GM11168 (cell line): ENCODE measurements around the gene GPR3.

Source experiments
- in situ Hi-C: fragments of 300-500 bp; cut with MboI; formaldehyde crosslinking; loops from one replicate; pipeline ENCODE4 v1.12.0; 2022; ENCODE audit warnings: low sequenced_read_pairs; ENCODE audit not compliant: unreplicated experiment

Gene GPR3, protein sequence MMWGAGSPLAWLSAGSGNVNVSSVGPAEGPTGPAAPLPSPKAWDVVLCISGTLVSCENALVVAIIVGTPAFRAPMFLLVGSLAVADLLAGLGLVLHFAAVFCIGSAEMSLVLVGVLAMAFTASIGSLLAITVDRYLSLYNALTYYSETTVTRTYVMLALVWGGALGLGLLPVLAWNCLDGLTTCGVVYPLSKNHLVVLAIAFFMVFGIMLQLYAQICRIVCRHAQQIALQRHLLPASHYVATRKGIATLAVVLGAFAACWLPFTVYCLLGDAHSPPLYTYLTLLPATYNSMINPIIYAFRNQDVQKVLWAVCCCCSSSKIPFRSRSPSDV

DNA sequence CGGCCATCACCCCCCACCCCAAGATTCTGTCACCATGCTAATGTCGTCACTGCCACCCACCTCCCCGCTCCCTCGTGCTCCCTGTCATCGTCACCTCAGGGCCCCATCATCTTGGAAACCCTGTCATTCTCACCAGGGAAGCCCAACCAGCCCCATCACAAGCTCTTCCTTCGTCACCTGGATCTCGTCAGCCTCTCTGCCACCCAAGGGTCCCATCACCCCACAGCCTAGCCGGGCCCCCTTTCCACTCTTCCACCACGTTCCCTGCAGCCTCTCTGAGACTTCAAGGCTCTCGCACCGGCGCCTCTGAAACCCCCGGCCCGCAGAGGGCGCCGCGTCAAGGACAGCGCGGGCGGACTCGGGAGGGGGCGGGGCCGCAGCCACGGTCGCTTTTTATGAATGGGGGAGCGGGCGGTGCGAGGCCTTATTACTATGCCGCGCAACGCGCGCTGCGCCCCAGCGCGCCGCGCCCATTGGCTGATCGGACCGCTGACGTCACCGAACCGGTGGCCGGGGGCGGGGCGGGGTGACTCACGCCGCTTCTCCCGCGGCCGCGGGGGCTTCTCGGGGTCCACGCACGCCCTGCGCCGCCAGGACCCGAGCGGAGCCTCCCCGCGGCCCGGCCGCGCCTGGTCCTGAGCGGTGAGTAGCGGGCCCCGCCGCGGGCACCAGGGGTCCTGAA, at the start of gene GPR3:
Gene GPR3, plus strand, starts transcription at position 527 of the 682 bp plus-strand sequence. CDS start 1,177 bp downstream, outside the sequence.
- in situ Hi-C loops, result loop anchor here (10.0 kb wide), 1 partner anchor 213 kb away; the partner anchor contains the start of gene AHDC1

DNA sequence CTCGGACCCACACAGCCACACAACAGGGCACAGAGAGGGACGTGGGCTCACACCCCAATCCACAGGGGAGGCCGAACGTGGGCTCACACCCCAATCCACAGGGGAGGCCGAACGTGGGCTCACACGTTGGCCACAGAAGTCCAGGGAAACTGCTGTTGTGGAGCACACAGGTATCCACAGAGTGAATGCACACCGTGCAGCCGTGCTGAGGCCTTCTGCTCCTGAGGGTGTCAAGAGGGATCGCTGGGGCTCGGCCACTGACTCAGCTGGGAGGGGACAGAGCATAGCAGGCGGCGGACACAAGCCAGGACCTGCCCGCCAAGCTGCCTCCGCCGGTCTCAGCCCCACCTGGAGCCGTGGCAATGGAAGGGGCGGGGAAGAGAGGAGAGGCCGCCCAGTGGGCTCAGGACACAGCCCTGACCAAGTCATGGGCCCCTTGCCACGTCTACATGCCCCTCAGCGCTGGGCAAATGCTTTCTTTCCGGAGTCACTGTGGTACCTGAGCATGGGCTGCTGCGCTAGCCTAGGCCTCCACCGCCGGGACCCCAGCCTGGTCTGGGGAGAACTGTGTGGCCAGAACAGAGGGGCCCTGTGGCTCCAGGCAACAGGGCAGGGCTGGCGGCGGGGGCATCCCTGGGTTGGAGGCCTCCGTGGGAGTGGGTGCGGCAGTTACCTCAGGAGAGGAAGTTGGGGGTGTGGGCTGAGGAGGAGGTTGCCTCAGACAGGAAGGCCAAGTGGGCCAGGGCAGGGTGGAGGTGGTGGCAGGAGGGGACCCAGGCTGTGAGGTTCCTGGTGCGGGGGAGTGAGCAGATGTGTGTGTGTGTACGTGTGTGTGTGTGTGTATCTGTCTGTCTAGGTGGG, 49.4 kb upstream of the GPR3 start:
- in situ Hi-C loops, result no loop called here

DNA sequence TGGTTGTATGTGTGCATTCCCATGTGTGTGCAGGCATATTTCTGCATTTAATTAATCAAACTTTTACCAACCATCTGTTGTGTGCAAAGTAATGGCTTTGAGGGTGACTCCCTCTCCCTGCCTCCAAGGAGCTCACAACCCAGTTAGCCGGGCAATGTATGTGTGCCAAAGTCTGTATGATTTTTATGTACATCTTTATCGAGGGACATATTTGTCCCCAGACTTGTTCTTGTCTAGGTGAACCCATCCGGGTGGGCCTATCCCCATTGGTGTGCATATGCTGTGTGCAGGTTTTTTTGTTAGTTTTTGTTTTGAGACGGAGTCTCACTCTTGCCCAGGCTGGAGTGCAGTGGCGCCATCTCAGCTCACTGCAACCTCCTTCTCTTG, 48.8 kb upstream of the GPR3 start:
- in situ Hi-C loops, result no loop called here

DNA sequence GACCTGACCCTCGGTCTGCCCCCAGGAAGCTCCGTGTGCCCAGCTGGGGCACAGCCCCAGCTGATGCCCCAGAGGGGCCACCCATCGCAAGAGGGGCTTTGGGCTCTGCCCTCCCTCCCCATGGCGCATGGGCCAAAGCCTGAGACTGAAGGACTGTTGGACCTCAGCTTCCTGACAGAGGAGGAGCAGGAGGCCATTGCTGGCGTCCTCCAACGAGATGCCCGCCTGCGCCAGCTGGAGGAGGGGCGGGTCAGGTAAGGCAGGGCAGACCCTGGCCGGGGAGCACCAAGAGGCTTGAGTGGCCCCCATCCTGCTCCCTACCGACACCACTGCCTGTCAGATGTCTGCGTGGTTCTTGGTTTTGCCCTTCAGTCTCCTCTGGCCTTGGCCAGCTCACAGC, 47.1 kb upstream of the GPR3 start:
- in situ Hi-C loops, result no loop called here

DNA sequence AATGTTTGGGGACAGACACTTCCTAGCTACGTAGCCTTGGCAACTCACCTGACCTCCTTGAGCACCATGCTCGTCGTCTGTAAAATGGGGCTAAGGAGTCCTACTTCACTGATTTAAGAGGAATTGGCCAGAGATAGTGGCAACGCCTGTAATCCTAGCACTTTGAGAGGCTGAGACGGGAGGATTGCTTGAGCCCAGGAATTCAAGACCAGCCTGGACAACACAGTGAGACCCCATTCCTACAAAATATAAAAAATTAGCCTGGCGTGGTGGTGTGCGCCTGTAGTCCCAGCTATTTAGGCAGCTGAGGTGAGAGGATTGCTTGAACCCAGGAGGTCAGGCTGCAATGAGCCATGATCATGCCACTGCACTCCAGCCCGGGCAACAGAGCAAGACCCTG, 46.1 kb upstream of the GPR3 start:
- in situ Hi-C loops, result no loop called here

DNA sequence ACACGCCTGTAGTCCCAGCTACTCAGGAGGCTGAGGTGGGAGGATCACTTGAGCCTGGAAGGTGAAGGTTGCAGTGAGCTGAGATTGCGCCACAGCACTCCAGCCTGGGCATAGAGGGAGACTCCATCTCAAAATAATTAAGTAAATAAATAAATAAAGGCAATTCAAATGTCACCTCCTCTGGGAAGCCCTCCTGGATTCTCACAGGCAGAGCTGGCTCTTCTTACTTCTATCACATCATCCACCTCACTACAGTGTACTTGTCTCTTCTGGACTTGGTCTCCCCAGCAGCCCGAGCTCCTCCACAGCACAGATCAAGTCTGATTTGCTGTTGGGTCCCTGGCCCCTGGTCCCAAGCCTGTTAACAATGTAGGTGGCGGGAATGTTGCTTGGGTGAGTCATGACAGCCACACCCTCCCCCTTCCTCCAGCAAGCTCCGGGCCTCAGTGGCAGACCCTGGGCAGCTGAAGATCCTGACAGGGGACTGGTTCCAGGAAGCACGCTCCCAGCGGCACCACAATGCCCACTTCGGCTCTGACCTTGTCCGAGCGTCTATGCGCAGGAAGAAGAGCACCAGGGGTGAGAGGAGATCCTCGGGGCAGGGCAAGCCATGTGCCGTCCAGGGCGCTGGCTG, 45.3 kb upstream of the GPR3 start:
- in situ Hi-C loops, result no loop called here

DNA sequence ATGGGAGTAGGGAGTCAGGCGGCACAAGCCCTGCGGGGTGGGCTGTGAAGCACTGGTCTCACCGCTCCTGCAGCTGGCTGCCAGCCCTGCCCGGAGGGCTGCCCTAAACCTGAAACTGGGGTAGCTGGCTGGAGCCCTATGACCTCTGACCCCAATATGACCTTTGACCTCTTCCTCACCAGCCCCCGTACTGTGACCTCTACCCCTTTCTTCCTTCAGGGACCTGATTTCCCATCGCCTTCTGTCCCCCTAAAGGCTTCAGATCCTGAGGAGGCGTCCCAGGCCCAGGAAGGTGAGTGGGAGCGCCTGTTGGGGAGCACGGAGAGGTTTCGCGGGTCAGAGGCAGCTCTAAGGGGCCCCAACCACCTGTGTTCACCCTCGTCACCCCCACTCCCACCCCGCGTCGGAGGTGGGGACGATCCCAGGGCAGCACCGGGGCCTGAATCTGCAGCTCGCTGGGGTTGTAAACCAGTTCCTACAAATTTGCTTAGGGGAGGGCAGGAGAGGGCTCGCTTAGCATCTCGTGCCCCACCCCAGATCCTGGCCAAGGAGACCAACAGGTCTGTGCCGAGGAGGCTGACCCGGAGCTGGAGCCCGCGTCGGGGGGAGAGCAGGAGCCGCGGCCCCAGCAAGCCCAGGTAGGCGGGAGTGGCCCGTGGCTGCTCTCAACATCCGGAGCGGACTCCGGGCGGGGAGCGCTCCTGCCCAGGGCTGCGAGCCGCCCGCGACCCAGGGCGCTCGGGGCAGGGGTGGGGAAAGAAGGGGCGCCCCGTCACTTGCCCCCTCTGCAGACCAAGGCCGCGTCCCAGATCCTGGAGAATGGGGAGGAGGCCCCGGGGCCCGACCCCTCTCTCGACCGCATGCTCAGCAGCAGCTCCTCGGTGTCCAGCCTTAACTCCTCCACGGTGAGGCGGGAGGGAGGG, 43.3 kb upstream of the GPR3 start:
- in situ Hi-C loops, result no loop called here

DNA sequence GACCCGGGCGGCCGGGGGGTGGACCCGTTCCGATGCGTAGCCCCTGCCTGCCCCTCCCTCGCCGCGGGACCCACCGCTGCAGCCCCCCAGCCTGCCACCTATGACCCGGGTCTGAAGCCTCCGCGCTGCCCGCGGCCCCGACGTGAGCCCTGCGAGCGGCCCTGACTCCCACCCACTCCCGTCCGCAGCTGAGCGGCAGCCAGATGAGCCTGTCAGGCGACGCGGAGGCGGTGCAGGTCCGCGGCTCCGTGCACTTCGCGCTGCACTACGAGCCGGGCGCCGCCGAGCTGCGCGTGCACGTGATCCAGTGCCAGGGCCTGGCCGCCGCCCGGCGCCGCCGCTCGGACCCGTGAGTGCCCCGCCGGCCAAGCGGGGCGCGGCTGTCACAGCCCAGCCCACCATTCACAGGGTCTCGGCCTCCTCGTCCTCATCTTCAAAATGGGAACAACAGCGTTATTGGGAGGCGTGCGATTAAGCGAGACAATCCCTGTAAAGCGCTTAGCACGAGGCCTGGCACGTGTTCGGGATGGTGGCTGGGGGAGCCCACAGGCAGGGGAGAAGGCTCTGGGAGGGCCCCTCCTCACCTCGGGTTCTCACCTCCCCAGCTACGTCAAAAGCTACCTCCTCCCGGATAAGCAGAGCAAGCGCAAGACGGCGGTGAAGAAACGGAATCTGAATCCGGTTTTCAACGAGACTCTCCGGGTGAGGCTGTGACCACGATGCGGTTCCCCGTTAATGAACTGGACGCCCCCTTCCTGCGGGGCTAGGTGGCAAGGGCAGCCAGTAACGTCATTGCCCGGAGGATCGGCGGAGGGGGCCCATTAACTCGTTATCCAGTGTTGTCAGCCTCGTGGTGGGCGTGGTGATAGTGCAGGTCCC, 42.4 kb upstream of the GPR3 start:
- in situ Hi-C loops, result no loop called here

DNA sequence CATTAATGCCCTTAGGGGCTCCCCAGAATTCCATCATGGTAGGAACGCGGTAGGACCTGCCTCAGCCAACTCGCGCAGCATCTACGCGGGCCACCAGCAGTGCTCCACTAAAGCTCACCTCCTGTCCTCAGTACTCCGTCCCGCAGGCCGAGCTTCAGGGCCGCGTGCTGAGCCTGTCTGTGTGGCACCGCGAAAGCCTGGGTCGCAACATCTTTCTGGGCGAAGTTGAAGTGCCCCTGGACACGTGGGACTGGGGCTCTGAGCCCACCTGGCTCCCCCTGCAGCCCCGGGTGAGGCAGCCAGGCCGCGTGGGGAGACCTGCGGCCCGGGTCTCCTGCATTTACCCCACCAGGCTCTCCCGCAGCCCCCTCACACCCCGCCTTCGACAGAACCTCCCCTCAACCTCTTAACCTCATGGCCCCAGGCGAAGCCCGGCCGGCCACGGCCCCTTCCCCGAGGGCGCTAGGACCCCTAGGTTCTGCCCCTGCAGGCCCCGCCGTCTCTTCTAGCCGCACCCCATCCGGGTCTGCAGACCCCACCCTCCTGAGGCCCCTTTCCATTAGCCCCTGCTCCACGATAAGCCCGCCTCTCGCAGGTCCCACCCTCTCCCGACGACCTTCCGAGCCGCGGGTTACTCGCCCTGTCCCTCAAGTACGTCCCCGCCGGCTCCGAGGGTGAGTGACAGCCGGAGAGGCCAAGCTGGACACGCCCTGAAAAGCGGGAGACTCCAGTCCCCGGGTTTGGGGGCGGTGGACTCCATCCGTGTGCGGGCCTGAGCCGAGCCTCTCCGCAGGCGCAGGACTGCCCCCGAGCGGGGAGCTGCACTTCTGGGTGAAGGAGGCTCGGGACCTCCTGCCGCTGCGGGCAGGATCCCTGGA, 41.5 kb upstream of the GPR3 start:
- in situ Hi-C loops, result no loop called here

DNA sequence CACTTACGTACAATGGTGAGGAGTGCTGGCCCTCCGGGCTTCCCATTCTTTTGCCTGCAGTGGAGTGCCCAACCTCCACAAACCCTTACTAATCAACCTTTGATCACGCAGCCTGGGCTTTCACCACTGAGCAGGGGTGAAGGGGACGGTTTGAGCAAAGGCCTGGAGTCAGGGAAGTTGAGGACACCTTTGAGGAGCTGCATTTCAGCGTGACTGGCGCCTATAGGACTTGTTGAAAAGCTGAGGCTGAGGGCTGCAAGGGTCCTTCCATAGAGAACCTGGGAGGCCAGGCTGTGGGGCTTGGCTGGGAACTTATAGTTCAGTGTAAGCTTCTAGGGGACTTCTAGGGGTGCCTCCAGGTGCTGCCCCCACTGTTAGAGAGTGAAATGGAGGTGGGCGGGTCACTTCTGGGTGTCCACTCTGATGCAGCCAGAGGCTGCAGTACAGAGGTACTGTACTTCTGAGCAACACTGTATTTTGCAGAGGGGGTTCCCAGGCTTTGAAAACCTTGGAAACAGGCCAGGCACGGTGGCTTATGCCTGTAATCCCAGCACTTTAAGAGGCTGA, 40.8 kb upstream of the GPR3 start:
- in situ Hi-C loops, result no loop called here

DNA sequence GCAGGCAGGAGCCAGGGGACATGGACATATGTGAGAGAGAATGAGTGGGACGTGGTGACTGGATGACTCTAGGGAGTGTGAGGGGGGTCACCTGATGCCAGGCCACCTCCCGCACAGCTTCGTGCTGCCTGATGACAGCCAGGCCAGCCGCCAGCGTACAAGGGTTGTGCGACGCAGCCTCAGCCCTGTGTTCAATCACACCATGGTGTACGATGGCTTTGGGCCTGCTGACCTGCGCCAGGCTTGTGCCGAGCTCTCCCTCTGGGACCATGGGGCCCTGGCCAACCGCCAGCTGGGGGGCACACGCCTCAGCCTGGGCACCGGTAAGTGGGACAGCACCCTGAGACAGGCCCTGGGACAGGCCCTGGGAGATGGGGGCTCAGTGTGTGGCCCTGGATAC, 39.3 kb upstream of the GPR3 start:
- in situ Hi-C loops, result no loop called here

DNA sequence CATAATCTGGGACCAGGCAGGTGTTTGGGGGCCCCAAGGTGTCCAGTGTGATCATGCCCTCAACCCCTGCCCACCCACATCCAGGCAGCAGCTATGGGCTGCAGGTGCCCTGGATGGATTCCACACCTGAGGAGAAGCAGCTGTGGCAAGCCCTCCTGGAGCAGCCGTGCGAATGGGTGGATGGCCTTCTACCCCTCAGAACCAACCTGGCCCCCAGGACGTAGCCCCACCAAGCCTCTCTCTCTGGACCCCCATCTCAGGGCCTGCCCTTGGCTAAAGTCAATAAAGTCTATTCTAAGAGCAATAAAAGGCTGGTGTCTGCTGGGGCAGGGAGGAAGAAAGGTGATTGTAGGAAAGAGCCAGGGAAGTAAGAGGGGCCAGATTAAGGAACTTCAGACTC, 38.8 kb upstream of the GPR3 start:
- in situ Hi-C loops, result no loop called here

DNA sequence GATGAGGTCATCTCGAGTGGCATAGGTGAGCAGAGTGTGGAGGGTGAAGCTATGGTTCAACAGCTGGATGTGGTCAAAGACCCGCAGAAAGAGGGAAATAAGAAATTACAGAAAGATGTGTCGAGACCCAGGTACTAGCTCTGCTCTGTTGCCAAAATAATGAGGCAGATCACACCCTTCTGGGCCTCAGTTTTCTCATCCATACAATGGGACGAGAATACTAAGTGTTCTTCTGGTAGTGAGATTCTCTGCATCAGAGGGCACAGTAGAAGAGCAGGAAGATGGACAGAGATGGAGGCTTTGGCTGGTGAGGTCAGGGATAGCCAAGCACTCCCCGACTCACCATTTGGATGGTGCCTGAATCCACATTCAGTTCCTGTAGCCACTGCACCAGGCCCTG, 36.7 kb upstream of the GPR3 start:
- in situ Hi-C loops, result no loop called here

DNA sequence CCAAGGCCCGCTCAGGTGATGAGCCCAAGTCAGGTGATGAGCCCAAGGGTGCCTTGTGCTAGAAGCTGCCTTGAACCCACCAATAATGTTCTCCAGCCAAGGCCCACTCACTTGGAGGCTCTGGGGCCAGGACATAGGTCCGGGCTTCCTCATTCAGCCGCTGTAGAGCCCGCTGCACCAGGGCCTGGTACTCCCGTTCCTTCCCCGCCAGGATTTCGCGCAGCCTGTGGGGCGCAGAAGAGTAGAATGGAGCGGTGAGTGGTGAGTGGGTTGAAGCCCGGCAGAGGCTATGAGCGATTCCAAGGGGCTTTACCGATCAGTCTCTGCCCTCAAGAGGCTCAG, 36.2 kb upstream of the GPR3 start:
- in situ Hi-C loops, result no loop called here

DNA sequence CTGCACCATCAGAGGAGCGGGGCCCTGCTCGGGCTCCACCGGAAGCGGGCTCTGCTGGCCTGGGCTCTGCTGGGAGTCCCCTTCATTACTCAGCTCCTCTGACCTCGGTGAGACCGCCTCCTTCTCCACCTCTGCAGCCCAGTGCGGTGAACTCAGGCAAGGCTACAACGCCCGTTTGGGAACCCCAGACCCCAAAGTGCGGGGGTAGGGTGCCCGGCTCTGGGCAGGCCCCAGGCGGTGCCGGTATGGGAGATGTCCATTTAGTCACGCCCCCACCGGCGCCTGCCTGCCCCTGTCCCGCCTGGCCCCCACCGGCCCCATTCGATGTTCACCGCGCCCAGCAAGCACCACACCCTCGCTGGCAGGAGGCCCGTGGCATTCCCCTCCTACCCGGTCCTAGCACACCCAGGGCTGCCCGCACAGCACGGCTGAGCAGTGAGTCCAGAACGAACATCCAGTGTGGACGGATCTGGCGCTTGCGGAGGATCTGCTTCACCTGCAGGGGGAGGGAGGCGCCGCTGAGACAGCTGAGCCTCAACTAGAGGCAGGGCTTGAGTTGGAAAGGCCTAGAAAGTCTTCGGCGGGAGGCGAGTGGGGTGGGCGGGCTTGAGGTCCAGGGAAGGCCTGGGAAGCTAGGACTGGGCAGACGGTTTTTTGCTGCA, 35.7 kb upstream of the GPR3 start:
- in situ Hi-C loops, result no loop called here

DNA sequence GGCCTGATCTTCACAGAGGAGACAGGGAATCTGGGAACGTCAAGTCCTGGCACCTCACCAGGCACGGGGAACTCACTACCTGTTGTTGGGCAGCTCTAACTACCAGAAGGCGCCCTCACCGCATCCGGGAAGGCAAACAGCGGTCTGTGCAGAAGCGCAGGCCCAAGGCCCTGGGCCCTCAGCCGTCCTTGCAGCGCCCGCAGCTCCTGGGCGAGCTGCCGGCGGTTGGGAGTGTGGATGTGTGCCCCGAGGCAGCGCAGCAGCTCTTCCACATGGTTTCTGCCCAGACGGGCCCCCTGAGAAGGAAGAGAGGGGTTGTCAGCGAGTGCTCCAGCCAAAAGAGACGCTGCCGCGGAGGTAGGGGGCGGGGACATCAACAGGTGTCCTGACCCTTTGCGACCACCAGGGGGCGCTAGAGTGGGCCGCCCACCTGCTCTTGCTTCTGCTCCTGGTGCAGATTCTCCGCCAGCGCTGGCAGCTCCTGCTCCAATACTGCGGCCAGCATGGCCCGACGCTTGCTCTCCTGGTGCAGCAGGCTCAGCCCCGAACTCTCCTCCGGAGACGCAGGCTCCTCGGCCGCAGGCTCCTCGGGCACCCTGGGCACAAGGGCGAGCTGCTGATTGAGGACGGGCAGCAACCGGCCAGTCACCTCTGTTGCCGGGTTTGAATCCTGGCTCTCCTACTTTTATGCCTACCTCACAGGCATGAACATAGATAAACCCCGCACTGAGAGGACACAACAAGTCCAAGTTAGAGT, 35.0 kb upstream of the GPR3 start:
- in situ Hi-C loops, result no loop called here
